Esophagus squamous epithelium (tissue), 4 donors: ENCODE data around the gene MPO.

Source experiments
- POLR2A ChIP-seq, 4 donors: fragments of 450-650 bp; IDR thresholded peaks; one replicate each; pipeline ENCODE4 v1.6.1; 2017; ENCODE audit warnings: antibody characterized with exemption in 4 of 4, mild to moderate bottlenecking in 4 of 4, moderate library complexity in 3 of 4
- TF ChIP-seq, protein P1 (sequence below), 6 experiments: fragments of 450-650 bp in 4 of 6; fragments of 200-600 bp in 2 of 6; sonication (generic) in 2 of 6; IDR thresholded peaks; one replicate each; pipeline ENCODE4 v1.5.1; 2016 to 2019; ENCODE audit warnings: antibody characterized with exemption in 6 of 6, mild to moderate bottlenecking in 4 of 6, moderate library complexity in 4 of 6

GRCh38 chr17:58326609-58327362 is 46.1 kb upstream of the MPO start:
- TF ChIP-seq POLR2A (IDR thresholded peaks at IDR 0.05) = no peak
- TF ChIP-seq, protein P1, sequence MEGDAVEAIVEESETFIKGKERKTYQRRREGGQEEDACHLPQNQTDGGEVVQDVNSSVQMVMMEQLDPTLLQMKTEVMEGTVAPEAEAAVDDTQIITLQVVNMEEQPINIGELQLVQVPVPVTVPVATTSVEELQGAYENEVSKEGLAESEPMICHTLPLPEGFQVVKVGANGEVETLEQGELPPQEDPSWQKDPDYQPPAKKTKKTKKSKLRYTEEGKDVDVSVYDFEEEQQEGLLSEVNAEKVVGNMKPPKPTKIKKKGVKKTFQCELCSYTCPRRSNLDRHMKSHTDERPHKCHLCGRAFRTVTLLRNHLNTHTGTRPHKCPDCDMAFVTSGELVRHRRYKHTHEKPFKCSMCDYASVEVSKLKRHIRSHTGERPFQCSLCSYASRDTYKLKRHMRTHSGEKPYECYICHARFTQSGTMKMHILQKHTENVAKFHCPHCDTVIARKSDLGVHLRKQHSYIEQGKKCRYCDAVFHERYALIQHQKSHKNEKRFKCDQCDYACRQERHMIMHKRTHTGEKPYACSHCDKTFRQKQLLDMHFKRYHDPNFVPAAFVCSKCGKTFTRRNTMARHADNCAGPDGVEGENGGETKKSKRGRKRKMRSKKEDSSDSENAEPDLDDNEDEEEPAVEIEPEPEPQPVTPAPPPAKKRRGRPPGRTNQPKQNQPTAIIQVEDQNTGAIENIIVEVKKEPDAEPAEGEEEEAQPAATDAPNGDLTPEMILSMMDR (IDR thresholded peaks at IDR 0.05) = no peak
